ENCODE data around the gene SSNA1.

SSNA1 gene

DNA sequence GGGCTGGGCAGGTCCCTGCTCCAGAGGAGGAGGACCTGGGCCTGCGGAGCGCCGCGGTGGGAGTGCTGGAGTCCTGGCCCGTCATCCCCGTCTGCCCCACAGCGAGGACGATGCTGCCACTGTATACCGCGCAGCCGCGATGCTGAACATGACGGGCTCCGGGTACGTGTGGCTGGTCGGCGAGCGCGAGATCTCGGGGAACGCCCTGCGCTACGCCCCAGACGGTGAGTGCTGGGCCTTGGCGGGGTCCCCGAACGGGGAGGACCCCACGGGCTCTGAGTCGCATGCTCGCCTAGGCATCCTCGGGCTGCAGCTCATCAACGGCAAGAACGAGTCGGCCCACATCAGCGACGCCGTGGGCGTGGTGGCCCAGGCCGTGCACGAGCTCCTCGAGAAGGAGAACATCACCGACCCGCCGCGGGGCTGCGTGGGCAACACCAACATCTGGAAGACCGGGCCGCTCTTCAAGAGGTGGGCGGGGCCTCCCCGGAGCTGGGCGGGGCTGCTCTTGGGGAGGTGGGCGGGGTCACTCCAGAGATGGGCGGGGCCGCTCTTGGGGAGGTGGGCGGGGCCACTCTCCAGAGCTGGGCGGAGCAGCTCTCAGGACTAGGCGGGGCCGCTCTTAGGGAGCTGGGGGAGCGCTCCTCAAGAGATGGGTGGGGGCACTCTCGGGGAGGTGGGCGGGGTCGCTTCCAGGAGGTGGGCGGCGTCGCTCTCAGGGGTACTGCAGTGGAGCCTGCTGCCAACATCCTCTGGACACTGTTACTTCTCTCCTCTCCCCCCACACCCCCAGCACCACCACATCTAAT lies 31.7 kb upstream of the SSNA1 start:
- DNase-seq: peak; percentile 62 to 79

DNA sequence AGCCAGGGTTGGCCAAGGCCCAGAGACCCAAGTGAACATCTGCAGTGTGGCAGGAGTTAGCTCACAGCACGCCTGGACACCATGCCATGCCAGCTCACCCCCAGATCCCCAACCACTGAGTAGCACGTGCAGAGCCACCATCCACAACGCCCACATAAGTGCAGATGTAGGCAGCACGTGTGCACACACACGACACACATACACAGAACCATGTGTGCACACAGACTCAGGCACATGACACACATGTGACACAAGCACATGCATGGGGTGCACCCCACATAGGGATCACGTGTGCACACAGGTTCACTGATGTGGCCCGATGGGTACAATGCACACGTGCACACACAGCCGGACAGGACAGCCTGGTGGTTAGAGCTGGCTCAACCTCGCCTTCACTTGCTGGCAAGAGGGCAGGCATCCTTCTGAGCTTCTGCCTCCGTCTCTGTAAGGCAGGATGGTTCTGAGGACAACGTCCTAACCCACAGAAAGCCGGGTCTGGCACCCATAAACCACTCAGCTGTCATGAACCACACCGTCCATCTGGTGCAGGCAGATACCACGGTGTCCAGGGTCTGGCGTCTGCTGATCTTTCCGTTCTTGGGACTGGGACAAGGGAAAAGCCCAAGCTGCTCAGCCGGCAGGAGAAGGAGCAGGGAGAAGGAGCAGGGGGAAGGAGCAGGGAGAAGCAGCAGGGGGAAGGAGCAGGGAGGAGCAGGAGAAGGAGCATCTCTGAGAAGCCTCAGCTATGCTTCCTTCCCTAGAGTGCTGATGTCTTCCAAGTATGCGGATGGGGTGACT lies 30.7 kb upstream of the SSNA1 start:
- no peak for DNase-seq

DNA sequence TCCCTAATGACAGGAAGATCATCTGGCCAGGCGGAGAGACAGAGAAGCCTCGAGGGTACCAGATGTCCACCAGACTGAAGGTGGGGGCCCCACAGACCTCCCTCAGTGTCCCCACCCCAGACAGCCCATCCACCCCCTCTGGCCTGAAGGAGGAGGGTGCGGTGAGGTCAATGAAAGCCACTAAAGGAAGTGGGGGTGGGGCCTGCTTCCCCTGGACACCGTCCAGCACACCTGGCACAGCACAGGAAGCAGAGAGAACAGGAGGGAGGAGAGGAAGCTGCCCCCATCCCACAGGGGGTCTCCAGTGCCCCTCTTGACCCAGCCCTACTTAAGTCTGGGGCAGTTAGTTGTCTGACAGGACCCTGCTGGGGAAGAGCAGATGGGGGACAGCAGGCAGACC lies 29.9 kb upstream of the SSNA1 start:
- DNase-seq: no peak

DNA sequence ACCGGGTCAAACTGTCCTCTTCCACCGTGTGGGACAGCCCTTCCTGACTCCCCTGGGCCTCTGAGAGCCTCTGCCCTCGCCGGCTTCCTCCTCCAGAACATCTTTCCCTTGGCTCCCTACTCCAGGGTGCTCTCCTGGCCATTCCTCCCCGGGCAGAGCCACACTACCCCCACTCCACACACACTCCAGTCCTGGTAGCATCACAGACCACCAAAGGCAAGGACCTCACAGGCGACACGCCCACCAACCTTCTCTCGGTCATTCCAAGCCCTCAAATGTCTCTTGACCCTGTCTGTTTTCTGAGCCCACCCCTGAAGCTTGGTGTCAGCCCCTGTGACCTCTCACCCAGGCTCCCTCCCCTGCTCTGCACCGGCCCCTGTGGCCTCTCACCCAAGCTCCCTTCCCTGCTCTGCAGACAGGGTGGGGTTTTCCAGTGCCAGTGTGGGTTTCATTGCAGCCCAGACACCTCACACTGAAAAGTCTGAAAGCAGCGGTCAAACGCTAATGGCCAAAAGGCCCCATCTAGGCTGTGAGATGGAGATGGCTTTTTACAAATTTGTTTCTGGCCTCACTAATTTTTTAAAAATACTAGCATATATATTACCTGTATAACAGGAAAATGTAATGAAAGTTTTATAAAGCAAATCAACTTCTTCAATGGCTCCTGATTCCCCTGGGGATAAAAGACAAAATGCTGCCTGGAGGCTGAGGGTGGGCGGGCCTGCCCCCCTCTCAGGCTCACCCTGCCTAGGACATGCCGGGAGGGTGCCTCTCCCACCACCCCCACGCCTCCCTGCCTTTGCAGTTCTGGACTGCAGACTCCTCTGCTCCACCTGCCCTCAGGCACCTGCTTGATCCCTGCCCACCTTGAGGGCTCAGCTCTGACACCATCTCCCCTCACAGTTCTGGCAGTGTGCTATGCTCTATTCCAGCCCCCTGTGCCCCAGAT lies 29.1 kb upstream of the SSNA1 start:
- no peak for DNase-seq

DNA sequence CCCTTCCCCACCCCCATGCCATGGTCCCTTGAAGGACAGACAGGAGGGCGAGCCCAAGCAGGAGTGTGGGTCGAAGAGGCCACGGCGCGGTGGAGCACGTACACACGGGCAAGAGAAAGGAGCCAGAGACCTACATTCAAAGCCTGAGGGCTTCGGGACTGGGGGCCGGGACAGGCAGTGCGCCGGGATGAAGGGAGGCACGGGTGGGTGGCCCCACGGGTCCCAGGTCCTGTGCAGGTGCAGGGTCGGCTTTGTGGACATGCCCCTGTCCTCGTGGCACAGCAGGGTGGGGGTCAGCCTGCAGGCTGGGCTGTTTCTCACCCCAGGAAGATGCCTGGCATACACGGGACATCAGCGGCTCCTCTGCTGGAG lies 28.4 kb upstream of the SSNA1 start:
- DNase-seq: no peak

DNA sequence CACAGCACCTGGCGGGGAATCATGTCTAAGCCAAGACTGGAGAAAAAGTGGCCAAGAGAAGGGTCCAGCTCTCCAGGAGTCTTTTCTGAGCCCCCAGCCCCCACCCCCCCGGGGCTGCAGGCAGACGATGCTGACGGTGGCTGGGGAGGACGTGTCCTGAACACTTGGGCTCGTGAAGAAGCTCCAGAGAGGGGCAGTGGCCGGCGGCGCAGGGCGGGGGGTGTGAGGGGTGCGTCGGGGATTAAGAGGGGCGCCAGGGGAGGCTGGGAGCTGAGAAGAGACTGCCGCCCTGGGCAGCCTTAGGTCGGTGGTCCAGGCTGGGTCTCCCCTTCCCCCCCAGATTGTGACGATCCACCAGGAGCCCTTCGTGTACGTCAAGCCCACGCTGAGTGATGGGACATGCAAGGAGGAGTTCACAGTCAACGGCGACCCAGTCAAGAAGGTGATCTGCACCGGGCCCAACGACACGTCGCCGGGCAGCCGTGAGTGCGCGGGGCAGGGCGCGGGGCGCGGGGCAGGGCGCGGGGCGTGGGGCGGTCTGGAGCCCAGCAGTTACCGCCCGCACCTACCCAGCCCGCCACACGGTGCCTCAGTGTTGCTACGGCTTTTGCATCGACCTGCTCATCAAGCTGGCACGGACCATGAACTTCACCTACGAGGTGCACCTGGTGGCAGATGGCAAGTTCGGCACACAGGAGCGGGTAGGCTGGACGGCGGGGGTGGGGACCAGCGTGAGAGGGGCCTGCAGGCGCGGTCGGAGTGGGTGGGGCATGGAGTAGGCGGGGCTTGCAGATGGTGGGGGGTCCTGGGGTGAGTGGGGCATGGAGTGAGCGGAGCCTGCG lies 27.5 kb upstream of the SSNA1 start:
- no peak for DNase-seq

DNA sequence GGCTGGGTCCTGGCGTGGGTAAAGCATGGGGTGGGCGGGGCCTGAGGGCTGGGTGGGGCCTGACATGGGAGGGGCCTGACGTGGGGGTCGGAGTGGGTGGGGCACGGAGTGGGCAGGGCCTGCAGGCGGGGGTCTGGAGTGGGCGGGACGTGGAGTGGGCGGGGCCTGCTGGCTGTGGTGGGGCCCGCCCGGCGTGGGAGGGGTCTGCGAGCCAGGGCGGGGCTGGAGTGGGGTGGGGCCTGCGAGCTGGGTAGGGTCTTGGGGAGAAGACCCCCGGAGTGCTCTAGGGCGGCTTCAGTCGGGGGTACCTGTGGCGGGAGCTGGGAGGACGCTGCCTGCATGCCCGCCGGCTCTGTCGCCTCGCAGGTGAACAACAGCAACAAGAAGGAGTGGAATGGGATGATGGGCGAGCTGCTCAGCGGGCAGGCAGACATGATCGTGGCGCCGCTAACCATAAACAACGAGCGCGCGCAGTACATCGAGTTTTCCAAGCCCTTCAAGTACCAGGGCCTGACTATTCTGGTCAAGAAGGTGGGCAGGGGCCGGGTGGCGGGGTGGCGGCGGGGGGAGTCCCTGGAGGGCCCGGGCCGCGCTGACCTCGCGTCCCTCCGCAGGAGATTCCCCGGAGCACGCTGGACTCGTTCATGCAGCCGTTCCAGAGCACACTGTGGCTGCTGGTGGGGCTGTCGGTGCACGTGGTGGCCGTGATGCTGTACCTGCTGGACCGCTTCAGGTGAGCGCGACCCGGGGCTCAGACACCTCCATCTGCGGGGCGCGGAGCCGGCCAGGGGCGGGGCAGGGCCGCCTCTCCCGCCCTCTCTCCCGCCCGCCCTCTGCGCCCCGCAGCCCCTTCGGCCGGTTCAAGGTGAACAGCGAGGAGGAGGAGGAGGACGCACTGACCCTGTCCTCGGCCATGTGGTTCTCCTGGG lies 26.7 kb upstream of the SSNA1 start:
- no peak for DNase-seq

DNA sequence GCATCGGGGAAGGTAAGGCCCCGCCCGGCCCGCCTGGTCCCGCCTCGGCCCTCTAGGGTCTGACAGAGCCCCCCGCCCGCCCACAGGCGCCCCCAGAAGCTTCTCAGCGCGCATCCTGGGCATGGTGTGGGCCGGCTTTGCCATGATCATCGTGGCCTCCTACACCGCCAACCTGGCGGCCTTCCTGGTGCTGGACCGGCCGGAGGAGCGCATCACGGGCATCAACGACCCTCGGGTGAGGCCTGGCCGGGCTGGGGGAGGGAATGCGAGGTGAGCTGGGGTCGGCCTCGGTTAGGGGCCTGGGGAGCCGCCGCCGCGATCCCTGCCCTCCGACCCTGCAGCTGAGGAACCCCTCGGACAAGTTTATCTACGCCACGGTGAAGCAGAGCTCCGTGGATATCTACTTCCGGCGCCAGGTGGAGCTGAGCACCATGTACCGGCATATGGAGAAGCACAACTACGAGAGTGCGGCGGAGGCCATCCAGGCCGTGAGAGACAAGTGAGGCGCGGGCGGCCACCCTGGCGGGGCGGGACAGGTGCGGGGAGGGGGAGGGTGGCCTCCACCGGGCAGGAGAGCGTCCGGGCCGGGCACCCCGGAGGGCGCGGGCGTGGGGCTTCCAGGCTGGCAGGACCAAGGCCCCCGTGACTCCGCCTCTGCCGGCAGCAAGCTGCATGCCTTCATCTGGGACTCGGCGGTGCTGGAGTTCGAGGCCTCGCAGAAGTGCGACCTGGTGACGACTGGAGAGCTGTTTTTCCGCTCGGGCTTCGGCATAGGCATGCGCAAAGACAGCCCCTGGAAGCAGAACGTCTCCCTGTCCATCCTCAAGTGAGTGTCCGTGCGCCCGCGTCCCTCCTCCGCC lies 25.7 kb upstream of the SSNA1 start:
- no peak for DNase-seq

DNA sequence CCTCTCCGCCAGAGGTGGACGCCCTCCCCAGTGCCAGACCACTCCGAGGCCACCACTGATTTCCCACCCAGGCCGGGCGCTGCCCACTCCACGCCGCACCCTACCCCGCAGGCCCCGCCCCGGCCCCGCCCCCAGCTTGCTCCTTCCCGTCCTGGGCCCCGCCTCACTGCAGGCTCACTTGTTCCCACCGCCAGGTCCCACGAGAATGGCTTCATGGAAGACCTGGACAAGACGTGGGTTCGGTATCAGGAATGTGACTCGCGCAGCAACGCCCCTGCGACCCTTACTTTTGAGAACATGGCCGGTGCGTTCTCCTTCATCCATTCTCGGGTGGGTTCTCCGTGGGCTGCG lies 25.1 kb upstream of the SSNA1 start:
- DNase-seq: no peak

DNA sequence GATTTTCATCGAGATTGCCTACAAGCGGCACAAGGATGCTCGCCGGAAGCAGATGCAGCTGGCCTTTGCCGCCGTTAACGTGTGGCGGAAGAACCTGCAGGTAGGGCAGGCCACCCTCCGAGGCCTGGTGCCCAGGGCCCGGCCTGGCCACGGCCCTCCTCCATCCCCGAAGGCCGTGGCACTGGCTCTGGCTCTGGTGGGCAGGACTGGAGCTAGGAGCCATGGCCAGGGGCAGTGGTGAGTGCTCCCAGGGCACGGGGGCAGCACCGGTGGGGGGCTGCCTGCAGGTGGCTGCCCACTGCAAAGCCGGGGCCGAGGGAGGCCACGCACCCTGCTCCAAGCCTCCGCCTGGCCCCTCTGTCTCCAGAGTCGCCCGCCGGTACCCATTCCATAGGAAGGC lies 24.7 kb upstream of the SSNA1 start:
- no peak for DNase-seq

DNA sequence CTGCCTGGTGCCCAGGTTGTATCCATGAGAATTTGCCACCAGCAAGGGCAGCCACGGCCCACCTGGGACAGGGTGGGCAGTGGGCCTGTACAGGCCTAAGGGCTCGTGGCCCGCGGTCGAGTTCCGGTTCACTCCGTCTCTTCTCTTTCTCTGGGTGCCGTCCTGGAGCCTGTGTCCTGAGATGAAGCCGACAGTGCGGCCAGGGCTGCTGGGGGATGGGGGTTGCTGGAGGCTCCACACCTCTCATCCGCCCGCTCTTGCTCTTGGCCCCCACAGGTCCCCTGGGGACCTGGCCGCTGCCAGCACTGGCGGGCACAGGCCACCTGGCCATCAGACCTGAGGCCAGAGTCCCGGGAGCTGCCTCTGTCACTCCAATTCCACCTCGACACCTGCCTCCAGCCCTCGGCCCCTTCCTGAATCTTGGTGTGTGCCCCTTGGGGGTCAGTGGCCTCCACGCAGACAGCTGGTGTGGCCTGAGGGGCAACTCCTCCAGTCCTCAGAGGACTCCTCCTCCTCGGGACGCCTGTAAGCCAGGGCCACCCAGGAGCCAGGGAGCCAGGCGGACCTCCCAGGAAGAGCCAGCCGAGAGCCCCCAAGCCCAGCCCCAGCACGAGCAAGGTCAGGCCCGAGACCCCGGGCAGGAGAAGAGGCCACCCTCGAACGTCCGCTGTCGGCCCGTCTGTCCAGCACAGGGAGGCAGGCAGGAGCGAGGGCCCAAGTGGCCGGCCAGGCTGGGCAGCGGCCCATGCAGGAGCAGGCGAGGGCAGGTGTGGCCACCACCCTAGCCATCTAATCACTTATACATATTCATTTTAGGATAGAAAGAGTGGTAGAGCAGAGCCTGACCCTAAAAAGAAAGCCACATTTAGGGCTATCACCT lies 23.9 kb upstream of the SSNA1 start:
- DNase-seq: no peak

DNA sequence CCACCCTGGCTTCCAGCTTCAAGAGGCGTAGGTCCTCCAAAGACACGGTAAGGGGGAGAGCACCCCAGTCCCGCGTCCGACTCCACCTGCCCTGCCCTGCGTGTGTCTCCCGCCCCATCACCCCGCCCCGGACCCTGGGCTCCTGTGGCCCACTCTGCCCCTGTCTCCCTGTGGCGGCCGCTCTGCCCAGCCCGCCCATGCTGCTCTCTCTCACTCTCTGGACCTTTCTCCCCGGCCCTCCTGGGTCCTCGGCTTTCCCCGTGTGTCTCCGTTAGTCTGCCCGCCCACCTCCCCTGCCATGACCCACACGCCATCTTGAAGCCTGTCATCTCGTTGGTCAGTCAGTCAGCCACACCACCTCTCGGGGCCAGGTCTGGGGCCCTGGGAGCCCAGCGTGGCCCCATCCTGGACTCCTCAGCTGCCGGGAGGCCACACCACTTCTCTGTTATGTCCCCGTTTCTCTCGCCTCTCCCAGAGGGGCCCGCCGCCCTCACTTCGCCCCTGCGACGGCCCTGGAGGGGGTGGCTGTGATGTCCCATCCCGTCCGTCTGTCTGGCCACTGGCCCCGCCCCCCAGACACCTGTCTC lies 23.1 kb upstream of the SSNA1 start:
- no peak for DNase-seq

DNA sequence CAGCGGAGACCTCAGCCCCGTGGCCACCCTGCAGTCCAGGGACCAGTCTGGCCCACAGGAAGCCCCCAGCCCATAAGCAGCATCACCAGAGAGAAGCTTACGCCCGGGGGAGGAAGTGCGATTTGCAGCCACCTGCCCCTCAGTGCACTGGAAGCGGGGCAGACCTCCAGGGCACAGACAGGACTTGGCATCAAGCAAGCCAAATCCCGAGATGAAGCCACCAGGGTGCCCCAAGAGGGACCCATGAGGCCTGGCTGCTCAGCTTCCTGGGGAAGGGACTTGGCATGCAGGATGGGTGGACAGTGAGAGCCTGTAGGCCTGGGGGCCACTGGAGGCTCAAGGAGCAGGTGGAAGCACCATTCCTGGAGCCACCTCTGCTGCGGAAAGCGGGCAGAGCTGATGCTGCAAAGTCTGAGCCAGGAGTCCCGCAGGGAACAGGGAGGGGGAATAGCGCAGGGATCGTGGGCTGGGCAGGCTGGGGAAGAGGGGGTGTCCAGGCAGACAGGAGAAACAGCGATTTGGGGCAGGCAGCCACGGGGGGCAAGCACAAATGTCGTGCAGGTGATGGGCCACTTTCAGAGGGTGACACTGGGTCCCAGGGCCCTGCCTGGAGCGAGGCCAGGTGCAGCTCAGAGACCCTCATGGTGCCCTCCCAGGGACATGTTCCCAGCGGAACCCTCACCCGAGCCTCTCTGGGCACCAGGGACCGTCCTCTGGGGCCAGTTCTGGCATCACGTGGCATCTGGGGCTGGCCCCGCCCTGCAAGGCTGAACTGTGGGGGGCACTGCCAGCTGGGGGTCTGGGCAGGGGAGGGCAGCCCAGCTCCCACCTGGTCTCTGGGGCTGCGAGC lies 21.9 kb upstream of the SSNA1 start:
- no peak for DNase-seq

DNA sequence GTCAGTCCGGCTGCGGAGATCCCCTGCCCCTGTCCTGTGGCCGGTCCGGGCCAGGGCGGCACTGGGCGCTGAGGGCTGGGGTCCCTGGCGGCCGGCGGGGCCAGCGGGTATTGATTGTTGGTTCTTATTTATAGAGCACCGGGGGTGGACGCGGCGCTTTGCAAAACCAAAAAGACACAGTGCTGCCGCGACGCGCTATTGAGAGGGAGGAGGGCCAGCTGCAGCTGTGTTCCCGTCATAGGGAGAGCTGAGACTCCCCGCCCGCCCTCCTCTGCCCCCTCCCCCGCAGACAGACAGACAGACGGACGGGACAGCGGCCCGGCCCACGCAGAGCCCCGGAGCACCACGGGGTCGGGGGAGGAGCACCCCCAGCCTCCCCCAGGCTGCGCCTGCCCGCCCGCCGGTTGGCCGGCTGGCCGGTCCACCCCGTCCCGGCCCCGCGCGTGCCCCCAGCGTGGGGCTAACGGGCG lies 21.2 kb upstream of the SSNA1 start:
- no peak for DNase-seq

DNA sequence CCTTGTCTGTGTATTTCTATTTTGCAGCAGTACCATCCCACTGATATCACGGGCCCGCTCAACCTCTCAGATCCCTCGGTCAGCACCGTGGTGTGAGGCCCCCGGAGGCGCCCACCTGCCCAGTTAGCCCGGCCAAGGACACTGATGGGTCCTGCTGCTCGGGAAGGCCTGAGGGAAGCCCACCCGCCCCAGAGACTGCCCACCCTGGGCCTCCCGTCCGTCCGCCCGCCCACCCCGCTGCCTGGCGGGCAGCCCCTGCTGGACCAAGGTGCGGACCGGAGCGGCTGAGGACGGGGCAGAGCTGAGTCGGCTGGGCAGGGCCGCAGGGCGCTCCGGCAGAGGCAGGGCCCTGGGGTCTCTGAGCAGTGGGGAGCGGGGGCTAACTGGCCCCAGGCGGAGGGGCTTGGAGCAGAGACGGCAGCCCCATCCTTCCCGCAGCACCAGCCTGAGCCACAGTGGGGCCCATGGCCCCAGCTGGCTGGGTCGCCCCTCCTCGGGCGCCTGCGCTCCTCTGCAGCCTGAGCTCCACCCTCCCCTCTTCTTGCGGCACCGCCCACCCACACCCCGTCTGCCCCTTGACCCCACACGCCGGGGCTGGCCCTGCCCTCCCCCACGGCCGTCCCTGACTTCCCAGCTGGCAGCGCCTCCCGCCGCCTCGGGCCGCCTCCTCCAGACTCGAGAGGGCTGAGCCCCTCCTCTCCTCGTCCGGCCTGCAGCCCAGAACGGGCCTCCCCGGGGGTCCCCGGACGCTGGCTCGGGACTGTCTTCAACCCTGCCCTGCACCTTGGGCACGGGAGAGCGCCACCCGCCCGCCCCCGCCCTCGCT lies 20.5 kb upstream of the SSNA1 start:
- no peak for DNase-seq

DNA sequence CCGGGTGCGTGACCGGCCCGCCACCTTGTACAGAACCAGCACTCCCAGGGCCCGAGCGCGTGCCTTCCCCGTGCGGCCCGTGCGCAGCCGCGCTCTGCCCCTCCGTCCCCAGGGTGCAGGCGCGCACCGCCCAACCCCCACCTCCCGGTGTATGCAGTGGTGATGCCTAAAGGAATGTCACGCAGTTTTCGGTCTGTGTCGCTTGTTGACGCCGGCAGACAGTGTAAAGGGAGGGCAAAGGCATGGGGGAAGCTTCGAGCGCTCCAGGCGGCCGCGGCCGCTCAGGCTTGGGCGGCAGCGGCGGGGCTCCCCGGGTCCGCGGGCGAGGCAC lies 19.9 kb upstream of the SSNA1 start:
- DNase-seq: no peak

Measured in activated CD4-positive, alpha-beta T cell treated with anti-CD3 and anti-CD28 coated beads for 4 hours (primary cell).